ENCODE results near the gene RNF187. TPM values are rescaled to one million over a fixed set of nuclear protein-coding genes. Genes with fewer than 3 reads are reported as not detected.
A peak's percentile ranks its signal among the peaks of the same experiment; 100 is the strongest.

Gene RNF187
- total and polyA plus RNA-seq, 2 donors (not counting 1 experiment from before 2014, with no cell fraction given) = 46.1 to 89.5 TPM

- no peak overlapping the region for H3K9ac ChIP-seq (ENCODE audit: insufficient read depth, low read length)
- H3K4me2 ChIP-seq (ENCODE audit: extremely low read depth, insufficient read depth, low read length) = no peak overlapping the region
- H3K4me1 ChIP-seq (ENCODE audit: control insufficient read depth, extremely low read depth, insufficient read depth, low read length) = no peaks in the 10 kb centered on the region
- no peaks in the 10 kb centered on the region for H4K20me1 ChIP-seq (ENCODE audit: control insufficient read depth, extremely low read depth, insufficient read depth, low read length)
- no peak for DNase-seq (ENCODE audit: low read depth in 2 of 2)
- H3K9me3 ChIP-seq (ENCODE audit: control insufficient read depth, insufficient read depth, low read depth, low read length) = no peaks in the 10 kb centered on the region
- H2AFZ ChIP-seq (ENCODE audit: low read length) = no peak overlapping the region
- H3K79me2 ChIP-seq (ENCODE audit: control insufficient read depth, insufficient read depth, low read length) = no peaks in the 10 kb centered on the region
- no peak overlapping the region for H3K4me3 ChIP-seq (replicated peaks in 1 of 4; ENCODE audit: control extremely low read depth in 1 of 4, insufficient read depth in 1 of 4, low read depth in 3 of 4, low read length in 4 of 4)
- H3K27me3 ChIP-seq (ENCODE audit: control insufficient read depth, insufficient read depth, low read length) = peaks cover 13% of the 10 kb centered on the region
- TF ChIP-seq, protein P1, sequence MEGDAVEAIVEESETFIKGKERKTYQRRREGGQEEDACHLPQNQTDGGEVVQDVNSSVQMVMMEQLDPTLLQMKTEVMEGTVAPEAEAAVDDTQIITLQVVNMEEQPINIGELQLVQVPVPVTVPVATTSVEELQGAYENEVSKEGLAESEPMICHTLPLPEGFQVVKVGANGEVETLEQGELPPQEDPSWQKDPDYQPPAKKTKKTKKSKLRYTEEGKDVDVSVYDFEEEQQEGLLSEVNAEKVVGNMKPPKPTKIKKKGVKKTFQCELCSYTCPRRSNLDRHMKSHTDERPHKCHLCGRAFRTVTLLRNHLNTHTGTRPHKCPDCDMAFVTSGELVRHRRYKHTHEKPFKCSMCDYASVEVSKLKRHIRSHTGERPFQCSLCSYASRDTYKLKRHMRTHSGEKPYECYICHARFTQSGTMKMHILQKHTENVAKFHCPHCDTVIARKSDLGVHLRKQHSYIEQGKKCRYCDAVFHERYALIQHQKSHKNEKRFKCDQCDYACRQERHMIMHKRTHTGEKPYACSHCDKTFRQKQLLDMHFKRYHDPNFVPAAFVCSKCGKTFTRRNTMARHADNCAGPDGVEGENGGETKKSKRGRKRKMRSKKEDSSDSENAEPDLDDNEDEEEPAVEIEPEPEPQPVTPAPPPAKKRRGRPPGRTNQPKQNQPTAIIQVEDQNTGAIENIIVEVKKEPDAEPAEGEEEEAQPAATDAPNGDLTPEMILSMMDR (conservative IDR thresholded peaks at IDR 0.05 in 1 of 2, IDR thresholded peaks at IDR 0.05 in 1 of 2; ENCODE audit: low read depth in 1 of 2, low read length in 2 of 2) = no peak
- no peak for TF ChIP-seq EZH2 (IDR thresholded peaks at IDR 0.05; ENCODE audit: low read length, missing control alignments)
- no peaks in the 10 kb centered on the region for H3K36me3 ChIP-seq (ENCODE audit: control insufficient read depth, insufficient read depth, low read length)
- H3K27ac ChIP-seq (ENCODE audit: insufficient read depth, low read length) = no peak overlapping the region
Measured at GRCh38 chr1:228440761-228441500, 46.3 kb upstream of the RNF187 start.

- no peaks in the 10 kb centered on the region for H3K4me1 ChIP-seq (ENCODE audit: control insufficient read depth, extremely low read depth, insufficient read depth, low read length)
- TF ChIP-seq, protein P1 (conservative IDR thresholded peaks at IDR 0.05 in 1 of 2, IDR thresholded peaks at IDR 0.05 in 1 of 2; ENCODE audit: low read depth in 1 of 2, low read length in 2 of 2) = no peak
- H3K36me3 ChIP-seq (ENCODE audit: control insufficient read depth, insufficient read depth, low read length) = no peaks in the 10 kb centered on the region
- no peak overlapping the region for H3K4me3 ChIP-seq (replicated peaks in 1 of 4; ENCODE audit: control extremely low read depth in 1 of 4, insufficient read depth in 1 of 4, low read depth in 3 of 4, low read length in 4 of 4)
- no peak overlapping the region for H3K9ac ChIP-seq (ENCODE audit: insufficient read depth, low read length)
- H4K20me1 ChIP-seq (ENCODE audit: control insufficient read depth, extremely low read depth, insufficient read depth, low read length) = no peaks in the 10 kb centered on the region
- H3K4me2 ChIP-seq (ENCODE audit: extremely low read depth, insufficient read depth, low read length) = no peak overlapping the region
- H3K9me3 ChIP-seq (ENCODE audit: control insufficient read depth, insufficient read depth, low read depth, low read length) = no peaks in the 10 kb centered on the region
- H3K79me2 ChIP-seq (ENCODE audit: control insufficient read depth, insufficient read depth, low read length) = no peaks in the 10 kb centered on the region
- peaks cover 13% of the 10 kb centered on the region for H3K27me3 ChIP-seq (ENCODE audit: control insufficient read depth, insufficient read depth, low read length)
- DNase-seq (ENCODE audit: low read depth in 2 of 2) = no peak
- no peak overlapping the region for H2AFZ ChIP-seq (ENCODE audit: low read length)
- no peak overlapping the region for H3K27ac ChIP-seq (ENCODE audit: insufficient read depth, low read length)
Measured at GRCh38 chr1:228443395-228443794, 43.8 kb upstream of the RNF187 start.

DNA sequence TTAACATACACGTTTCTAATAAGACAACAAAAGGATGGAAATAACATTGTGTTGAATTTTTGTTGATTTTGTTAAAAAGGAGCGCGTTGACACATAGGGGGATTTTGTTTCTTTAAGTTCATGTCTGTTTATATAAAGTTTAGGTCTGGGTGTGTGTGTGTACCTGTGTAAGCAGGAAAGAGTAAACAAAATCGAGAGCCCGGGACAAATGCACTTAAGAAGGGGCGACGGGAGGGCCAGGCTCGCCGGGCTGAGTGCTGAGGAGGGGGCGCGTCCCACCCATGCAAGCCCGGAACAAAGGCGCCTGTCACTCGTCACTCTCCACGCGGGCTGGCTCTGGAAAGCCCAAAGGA is 41.7 kb upstream of the RNF187 start:
- Histone ChIP-seq H3K36me3 (ENCODE audit: control insufficient read depth, insufficient read depth, low read length) (no peaks in the 10 kb centered on the region), H3K79me2 (ENCODE audit: control insufficient read depth, insufficient read depth, low read length) (no peaks in the 10 kb centered on the region), H3K9ac (ENCODE audit: insufficient read depth, low read length) (no peak overlapping the region), H3K4me3 (replicated peaks in 1 of 4; ENCODE audit: control extremely low read depth in 1 of 4, insufficient read depth in 1 of 4, low read depth in 3 of 4, low read length in 4 of 4) (peak overlapping the region in 2 of 4 experiments; percentile 47 to 48), H3K27me3 (ENCODE audit: control insufficient read depth, insufficient read depth, low read length) (peaks cover 13% of the 10 kb centered on the region), H3K4me2 (ENCODE audit: extremely low read depth, insufficient read depth, low read length) (peak overlapping the region; percentile 60), H2AFZ (ENCODE audit: low read length) (no peak overlapping the region), H4K20me1 (ENCODE audit: control insufficient read depth, extremely low read depth, insufficient read depth, low read length) (no peaks in the 10 kb centered on the region), H3K9me3 (ENCODE audit: control insufficient read depth, insufficient read depth, low read depth, low read length) (no peaks in the 10 kb centered on the region), H3K4me1 (ENCODE audit: control insufficient read depth, extremely low read depth, insufficient read depth, low read length) (no peaks in the 10 kb centered on the region), H3K27ac (ENCODE audit: insufficient read depth, low read length) (no peak overlapping the region)
- TF ChIP-seq, protein P1 (conservative IDR thresholded peaks at IDR 0.05 in 1 of 2, IDR thresholded peaks at IDR 0.05 in 1 of 2; ENCODE audit: low read depth in 1 of 2, low read length in 2 of 2) = no peak
- no peak for TF ChIP-seq EZH2 (IDR thresholded peaks at IDR 0.05; ENCODE audit: low read length, missing control alignments)
- DNase-seq (ENCODE audit: low read depth in 2 of 2) = no peak

All from fibroblast of lung (primary cell).